ENCODE measurements around the gene ERH.
"Not testable (repeated sequence)": the region's sequence is repeated elsewhere in the genome, so short reads cannot be mapped to it uniquely, and the experiment has no call there.

The ERH gene

DNA sequence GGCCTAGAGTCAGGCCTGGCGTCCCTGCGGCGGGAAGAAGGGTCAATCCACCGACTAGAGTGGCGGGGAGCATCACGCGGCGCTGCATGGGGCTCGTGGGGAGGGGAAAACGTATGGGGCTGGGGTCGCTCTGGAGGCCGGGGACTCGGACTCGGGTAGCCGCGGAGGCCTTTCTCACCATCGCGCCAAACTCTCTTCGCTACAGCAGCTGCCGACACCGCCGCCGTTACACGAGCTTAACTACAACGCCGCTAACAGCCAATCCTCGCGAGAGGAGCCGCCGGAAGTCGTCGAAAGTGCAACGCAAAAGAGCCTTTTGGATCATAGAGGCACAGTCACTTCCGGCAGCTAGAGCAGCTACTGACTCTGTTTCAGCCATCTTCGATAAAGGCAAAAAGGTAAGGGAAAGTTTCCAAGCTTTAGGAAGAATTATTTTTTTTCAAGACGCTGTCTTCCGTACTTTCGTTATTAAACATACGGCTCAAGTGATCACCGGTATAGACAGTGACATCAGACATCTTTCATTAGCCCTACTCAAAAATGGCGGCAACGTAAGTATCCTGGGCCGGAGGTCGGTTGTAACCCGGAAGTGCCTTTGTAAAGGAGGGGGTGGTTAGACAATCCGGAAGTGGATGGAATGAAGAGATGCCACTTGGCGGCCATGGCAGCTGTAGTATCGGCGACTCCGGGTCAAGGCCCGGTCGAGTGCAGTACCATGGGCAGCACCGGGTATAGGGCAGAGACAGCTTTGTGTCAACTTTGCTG lies at the start of gene ERH, which contains the start of gene SLC39A9:
ERH (minus strand) TSS at position 247 of the 765 bp plus-strand sequence; CDS start at position 181, 66 bp downstream.
SLC39A9 (plus strand) TSS at position 640 of the 765 bp plus-strand sequence. CDS start 678 bp downstream, outside the sequence.
- DNase-seq (ENCODE audit: low read depth, low spot score) = peak; percentile 82

DNA sequence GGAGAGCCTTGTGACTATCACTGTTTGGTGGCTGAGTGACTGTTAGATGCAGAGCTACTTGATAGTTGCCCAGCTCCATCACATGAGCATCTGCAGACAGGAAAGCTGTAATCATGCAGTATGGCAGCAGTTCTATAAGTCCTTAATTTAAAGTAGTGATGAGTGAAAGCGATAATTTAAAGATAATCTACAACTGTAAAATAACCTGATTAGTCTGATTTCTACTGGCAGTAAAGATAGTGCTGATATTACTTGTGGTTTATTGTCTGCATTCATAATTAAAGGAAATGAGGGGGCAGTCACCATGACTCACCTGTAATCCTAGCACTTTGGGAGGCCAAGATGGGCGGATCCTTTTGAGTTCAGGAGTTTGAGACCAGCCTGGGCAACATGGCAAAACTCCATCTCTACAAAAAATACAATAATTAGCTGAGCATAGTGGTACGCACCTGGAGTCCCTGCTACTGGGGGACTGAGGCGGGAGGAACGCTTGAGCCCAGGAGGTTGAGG lies 45.3 kb upstream of the ERH start:
- no peak for DNase-seq (ENCODE audit: low read depth, low spot score)

DNA sequence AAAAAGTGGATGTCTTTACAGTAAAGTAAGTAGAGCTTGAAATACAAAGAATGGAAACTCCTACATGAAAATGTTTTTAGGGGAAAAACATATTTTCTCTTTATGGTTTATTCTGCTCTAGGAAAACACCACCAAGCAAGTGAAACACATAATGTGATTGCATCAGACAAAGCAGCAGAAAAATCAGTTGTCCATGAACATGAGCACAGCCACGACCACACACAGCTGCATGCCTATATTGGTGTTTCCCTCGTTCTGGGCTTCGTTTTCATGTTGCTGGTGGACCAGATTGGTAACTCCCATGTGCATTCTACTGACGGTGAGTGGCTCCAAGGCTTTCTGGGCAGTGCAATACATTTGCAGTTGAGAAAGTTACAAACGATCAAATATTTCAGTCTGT lies 43.8 kb upstream of the ERH start:
- DNase-seq (ENCODE audit: low read depth, low spot score) = no peak

DNA sequence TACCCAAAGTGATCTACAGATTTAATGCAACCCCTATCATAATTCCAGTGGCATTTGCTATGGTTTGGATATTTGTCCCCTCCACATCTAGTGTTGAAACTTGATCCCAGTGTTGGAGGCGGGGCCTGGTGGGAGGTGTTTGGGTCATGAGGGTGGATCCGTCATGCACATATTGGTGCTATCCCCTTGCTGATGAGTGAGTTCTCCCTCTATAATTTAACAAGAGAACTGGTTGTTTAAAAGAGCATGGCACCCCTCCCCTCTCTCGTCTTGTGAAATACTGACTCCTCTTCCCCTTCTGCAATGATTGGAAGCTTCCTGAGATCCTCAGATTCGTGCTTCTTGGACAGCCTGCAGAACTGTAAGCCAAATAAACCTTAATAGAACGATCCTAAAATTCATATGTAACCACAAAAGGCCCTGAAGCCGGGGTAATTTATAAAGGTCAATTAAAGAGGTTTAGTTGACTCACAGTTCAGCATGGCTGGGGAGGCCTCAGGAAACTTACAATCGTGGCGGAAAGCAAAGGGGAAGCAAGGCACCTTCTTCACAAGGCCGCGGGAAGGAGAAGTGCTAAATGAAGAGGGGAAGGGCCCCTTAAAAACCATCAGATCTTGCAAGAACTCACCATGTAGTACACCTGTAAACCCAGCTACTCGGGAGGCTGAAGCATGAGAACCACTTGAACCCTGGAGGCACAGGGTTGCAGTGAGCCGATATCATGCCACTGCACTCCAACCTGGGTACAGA lies 41.6 kb upstream of the ERH start:
- DNase-seq (ENCODE audit: low read depth, low spot score) = no peak

DNA sequence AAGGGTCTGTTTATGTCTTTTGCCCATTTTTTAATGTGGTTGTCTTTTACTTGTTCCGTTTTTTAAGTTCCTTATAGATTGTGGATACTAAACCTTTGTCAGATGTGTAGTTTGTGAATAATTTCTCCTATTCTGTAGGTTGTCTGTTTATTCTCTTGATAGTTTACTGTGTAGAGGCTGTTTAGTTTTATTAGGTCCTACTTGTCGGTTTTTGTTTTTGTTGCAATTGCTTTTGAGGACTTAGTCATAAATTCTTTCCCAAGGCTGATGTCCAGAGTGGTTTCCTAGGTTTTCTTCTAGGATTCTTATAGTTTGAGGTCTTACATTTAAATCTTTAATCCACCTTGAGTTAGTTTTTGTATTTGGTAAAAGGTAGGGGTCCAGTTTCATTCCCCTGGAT lies 34.3 kb upstream of the ERH start:
- no peak for DNase-seq (ENCODE audit: low read depth, low spot score)

DNA sequence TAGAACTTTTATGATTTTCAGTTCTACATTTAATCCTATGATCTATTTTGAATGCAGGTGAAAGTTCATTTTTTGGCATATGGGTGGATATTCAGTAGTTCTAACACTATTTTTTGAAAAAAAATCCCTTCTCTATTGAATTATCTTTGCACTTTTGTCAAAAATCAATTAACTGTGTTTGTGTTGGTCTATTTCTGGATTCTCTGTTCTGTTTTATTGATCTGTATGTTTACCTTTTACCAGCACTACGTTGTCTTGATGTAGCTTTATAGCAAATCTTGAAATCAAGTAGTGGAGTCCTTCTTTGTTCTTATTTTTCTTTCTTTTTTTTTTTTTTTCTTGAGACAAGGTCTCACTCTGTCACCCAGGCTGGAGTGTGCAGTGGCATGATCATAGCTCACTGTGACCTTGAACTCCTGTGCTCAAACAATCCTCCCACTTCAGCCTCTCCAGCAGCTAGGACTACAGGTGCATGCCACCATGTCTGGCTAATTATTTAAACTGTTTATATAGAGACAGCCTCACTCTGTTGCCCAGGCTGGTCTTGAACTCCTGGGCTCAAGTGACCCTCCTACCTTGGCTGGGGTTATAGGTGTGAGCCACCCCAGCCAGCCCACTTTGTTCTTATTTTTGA lies 32.3 kb upstream of the ERH start:
- no peak for DNase-seq (ENCODE audit: low read depth, low spot score)

DNA sequence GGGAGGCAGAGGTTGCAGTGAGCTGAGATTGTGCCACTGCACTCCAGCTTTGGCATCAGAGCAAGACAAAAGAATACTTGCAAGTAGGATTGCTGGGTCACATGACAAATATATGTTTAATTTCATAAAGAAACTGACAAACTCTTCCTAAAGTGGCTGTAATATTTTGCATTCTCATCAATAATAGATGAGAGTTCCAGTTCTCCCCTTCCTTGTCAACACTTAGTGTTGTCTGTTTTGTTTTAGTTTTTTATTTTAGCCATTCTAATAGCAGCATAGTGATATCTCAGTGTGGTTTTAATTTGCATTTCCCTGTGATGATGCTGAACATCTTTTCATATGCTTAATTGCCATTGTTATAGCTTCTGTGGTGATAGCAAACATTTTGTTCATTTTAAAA lies 31.5 kb upstream of the ERH start:
- no peak for DNase-seq (ENCODE audit: low read depth, low spot score)

DNA sequence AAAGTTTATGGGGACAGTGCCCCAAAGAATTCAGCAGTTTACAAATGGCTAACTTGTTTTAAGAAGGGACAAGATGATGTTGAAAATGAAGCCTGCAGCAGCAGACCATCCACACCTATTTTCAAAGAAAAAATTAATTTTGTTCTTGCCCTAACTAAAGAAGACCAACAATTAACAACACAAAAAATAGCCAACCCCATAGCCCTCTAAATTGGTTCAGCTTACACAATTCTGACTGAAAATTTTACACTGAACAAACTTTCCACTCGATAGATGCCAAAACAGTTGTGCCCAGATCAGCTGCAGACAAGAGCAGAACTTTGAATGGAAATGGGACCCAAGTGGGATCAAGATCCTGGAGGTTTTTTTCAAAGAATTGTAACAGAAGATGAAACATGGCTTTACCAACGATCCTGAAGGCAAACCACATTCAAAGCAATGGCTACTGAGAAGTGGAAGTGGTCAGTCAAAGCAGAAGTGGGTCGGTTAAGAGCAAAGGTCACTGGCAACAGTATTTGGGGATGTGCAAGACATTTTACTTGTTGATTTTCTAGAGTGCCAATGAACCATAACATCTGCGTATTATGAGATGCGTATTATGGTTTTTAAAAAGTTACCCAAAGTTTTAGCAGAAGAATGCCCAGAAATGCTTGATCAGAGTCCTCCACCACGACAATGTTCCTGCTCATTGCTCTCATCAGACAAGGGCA lies 30.3 kb upstream of the ERH start:
- no peak for DNase-seq (ENCODE audit: low read depth, low spot score)

DNA sequence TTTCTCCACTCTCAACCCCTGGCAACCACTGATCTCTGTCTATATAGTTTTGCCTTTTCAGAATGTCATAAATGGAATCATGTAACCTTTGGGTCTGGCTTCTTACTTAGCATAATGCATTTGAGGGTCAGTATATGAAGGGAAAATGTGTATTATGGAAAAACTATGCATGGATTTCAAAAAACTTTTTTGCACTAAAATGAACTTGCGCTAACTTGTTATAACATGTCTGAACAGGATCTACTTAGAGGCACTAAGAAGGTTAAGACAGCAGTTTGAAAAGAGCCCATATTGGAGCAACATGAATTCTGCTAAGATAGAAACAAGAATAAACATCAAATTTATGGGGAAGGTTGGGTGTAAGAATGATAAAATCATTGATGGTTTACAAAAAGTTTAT lies 29.5 kb upstream of the ERH start:
- DNase-seq (ENCODE audit: low read depth, low spot score) = no peak

DNA sequence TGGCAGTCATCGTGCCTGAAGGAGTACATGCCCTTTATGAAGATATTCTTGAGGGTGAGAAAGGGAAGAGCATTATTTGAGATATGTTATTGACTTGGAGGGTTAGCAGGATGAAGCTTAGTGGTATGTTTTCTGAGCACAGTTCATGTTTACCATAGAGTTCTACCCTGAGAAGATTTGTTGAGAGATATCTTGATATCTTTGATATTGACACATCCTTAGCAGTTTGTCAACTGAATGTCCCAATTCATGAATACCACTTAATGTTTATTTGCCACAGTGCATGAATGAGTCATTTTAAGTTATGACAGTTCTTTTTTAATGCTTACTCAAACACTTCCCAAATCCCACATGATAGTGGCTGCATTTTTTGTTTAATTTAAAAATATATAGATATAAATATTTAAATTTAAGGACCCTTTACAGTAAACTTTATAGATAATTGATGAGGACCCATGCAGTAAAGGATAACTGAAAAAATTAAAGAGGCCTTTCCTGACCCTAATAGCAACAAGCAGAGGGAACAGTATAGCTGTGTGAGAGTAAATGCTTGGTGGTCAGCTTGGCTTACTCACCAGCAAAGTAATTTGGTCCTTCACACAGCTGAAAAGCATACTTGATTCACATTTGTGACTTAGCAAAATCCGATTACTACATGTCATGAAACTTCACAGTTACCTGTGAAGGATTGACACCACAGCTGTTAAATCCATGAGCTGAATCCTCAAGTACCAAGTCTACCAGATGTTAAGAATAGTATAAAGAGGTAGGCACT lies 26.2 kb upstream of the ERH start:
- no peak for DNase-seq (ENCODE audit: low read depth, low spot score)

DNA sequence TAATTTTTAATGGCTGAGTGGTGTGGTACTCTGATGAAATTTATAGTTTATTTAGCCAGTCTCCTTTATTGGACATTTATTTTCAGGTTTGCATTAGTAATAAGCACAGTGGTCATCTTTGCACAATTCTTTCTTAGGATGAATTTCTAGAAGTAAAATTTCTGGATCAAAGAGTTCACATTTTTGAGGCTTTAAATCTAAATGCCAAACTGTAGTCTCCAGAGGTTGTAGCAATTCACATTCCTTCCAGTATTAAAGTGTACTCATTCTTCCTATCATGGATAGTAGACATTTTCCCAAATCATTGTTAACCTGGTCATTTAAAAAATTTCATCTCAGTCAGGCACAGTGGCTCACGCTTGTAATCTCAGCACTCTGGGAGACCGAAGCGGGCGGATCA lies 25.2 kb upstream of the ERH start:
- DNase-seq (ENCODE audit: low read depth, low spot score) = no peak

DNA sequence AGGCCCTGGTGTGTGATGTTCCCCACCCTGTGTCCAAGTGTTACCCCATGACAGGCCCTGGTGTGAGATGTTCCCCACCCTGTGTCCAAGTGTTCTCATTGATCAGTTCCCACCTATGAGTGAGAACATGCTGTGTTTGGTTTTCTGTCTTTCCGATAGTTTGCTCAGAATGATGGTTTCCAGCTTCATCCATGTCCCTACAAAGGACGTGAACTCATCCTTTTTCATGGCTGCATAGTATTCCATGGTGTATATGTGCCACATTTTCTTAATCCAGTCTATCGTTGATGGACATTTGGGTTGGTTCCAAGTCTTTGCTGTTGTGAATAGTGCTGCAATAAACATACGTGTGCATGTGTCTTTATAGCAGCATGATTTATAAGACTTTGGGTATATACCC lies 18.0 kb upstream of the ERH start:
- DNase-seq (ENCODE audit: low read depth, low spot score) = not testable (repeated sequence)

DNA sequence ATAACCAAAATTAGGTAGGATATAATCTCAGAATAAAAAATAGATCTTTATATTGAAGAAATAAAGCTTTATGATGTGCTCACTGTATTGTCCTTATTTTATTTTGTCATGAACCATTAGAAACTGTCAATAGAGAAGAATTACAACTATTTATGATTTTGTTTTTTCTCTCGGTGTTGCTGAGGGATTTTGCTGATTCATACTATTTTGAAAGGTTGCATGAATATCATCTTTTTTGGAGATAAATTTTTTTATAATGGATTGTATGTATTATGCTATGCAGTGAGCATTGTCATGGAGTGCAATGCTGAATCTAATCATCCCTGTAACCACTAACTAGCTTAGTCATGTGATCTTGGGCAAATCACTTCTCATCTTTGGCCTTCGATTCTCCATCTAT lies 15.4 kb upstream of the ERH start:
- no peak for DNase-seq (ENCODE audit: low read depth, low spot score)

DNA sequence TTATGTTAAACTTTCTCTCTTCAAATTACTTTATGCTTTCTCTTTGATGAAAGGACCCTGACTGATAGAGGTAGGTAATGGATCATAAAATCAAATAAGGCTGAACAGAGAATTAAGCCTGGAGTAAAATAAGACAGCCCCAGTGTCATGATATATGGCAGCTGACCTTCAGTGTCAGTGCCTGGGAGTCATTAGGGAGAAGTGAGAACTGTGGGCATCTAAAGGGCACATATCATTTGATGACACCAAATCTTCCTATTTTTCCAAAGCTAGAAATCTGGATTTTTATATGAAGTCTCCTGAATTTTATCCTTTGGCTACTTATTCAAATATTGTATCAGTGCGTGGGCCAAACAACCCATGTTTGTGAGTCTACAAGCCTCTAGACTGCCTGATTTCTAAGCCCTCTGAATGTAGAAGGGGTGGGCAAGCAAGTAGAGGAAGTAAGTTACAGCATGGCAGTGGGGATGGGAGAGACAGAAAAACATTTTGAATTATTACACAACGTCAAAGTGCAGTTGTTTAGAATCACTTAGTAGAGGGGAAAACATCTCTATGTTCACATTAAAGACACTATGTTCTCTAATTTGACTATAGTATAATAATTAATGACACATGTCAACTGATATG lies 10.3 kb upstream of the ERH start:
- DNase-seq (ENCODE audit: low read depth, low spot score) = no peak

DNA sequence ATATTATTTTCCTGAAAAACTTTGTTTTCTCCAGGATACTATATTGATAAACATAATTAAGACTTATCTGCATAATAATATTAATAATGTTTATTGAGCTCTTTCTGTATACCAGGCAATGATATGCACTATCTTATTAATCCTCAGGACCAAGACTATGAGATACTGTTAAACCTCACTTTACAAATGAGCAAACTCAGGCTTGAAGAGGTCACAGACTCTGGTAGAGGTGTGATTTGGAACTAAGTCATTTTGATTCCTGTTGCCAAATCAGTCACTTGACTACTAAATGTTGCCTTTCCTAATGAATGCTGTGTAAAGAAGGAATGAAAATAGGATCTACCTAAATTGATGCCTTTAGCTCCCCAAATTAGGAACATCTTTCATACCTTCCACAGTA lies 7.7 kb upstream of the ERH start:
- DNase-seq (ENCODE audit: low read depth, low spot score) = no peak

DNA sequence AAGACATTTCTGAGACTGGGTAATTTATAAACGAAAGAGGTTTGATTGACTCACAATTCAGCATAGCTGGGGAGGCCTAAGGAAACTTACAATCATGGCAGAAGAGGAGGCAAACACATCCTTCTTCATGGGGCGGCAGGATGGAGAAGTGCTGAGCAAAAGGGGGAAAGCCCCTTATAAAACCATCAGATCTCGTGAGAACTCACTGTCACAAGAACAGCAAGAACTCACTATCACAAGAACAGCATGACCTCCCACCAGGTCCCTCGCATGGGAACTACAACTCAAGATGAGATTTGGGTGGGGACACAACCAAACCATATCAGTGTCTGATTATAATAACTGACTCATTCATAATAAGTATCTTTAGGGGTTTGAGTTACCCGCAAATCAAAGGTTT lies 6.8 kb upstream of the ERH start:
- no peak for DNase-seq (ENCODE audit: low read depth, low spot score)

DNA sequence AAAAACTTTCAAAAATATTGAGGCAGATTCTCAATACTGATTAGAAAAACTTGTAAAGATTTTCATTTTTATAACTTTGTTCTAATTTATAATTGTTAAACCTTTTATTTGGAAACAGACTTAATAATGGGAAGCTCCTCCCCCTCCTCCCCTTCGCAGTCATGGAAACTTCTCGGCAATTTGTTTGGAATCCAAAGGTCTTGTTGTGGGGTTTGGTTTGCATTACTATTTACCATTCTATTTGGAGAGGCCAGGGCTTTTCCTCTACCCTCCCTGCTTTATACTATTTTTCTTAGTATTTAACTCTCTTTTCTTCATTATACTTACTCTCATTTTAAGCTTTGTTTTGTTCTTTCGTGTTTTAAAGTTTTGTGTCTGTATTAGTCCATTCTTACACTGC lies 6.4 kb upstream of the ERH start:
- no peak for DNase-seq (ENCODE audit: low read depth, low spot score)

DNA sequence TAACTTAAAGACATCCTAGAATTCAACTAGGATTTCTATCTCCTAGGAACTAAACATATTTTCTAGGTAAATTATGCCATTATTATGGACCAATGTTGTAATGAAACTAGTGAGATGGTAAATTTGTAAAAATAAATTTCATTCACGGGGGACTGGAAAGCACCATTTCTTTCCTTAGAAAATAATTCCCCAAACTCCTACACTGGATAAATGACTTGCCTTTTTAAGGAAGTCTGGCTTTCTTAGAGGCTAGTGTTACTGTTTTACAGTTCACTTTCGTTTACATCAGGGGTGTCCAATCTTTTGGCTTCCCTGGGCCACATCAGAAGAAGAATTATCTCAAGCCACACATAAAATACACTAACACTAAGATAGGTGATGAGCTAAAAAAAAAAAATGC lies 3.7 kb upstream of the ERH start:
- DNase-seq (ENCODE audit: low read depth, low spot score) = no peak

DNA sequence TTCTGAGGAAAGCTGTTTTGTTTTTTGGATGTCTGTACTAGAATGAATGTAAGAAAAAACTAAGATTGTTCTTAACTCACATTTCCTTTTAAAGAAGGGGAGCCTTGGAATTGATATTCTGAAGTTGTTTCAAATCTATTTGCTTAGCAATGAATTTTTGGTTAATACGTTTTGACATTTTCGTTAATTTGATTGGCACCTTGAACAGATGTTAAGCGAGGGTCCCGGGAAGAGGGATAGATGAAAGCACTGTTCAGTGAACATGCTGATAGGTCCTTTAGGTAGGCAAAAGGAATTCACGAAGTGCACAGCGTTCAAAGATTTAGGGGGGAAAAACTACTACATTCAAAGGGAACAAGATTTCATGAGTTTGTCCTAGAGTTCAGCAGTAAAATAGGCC lies 2.1 kb upstream of the ERH start:
- no peak for DNase-seq (ENCODE audit: low read depth, low spot score)

DNA sequence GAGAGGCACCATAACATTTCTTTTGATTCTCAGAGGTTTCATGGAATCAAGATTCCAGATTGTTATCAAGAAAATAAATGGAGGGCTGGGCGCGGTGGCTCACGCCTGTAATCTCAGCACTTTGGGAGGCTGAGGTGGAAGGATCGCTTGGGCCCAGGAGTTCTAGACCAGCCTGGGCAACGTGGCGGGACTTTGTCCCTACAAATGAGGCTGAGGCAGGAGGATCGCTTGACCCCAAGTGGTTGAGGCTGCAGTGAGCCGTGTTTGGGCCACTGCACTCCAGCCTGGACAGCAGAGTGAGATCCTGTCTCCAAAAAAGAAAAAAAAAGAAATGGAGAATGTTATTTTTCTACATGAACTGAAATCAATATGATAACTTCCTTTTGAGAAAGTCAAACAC lies 1.7 kb upstream of the ERH start:
- no peak for DNase-seq (ENCODE audit: low read depth, low spot score)

DNA sequence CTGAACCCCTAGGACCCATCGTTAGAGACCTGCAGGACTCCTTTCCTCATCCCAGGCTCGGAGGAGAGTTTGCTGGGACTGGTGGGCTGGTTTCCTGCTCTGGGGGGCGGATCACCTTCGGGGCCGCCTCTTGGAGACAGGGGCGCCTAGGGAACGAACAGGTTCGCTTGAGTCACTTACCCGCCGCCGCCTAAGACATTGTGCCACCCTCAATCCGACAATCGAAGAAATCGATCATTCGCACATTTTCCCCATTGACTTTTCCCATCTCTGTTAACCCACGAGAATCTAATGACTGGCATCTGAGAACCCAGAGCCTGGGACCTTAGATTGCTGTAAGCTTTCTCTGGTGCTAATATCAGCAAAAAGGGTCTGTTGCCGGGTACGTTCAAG lies 715 bp upstream of the ERH start:
- no peak for DNase-seq (ENCODE audit: low read depth, low spot score)

All from activated naive CD8-positive, alpha-beta T cell treated with anti-CD3 and anti-CD28 coated beads, Interleukin-2, amount 50 U/mL, for 16 hours (primary cell).